Measurements from ENCODE around the gene TMCO4. TPM values are rescaled to one million over a fixed set of nuclear protein-coding genes. Genes with fewer than 3 reads are reported as not detected.

Gene TMCO4
- total and polyA plus RNA-seq, 11 donors: 6.3 to 14.3 (median 7.6) TPM

GRCh38 chr1:19768353-19769210, 31.1 kb downstream of the TMCO4 start:
- ATAC-seq (no peak), DNase-seq (no peak)
- Histone ChIP-seq H3K9me3 (no peaks in the 10 kb centered on the region), H3K27ac (no peak overlapping the region), H3K4me3 (no peak overlapping the region), H3K27me3 (no peaks in the 10 kb centered on the region), H3K36me3 (peaks cover 0 to 31% (median 15%) of the 10 kb centered on the region in 9 donors), H3K4me1 (peaks cover 0 to 5% (median 0%) of the 10 kb centered on the region in 12 donors)
- intact Hi-C loops (cut with DNase I): no loop called here
- TF ChIP-seq POLR2A (IDR thresholded peaks at IDR 0.05) (no peak), CTCF (IDR thresholded peaks at IDR 0.05) (no peak)
- 81 to 89% (median 87%) methylated on average over 18 of the region's 18 CpGs for WGBS, 4 donors

- H3K36me3 ChIP-seq: peaks cover 0 to 14% (median 5%) of the 10 kb centered on the region in 9 donors
- DNase-seq (no peak), ATAC-seq (no peak)
- TF ChIP-seq CTCF (IDR thresholded peaks at IDR 0.05) (no peak), POLR2A (IDR thresholded peaks at IDR 0.05) (no peak)
- peaks cover 0 to 5% (median 0%) of the 10 kb centered on the region in 12 donors for H3K4me1 ChIP-seq
- no peak overlapping the region for H3K27ac ChIP-seq
- no peak overlapping the region for H3K4me3 ChIP-seq
- 75 to 84% (median 77%) methylated on average over 10 of the region's 10 CpGs for WGBS, 4 donors
- H3K27me3 ChIP-seq: no peaks in the 10 kb centered on the region
- intact Hi-C loops (cut with DNase I): no loop called here
- no peaks in the 10 kb centered on the region for H3K9me3 ChIP-seq
Observed at GRCh38 chr1:19765623-19766022, 34.1 kb downstream of the TMCO4 start.

GRCh38 chr1:19764848-19765247, 34.9 kb downstream of the TMCO4 start:
- Histone ChIP-seq H3K4me1 (peaks cover 0 to 5% (median 0%) of the 10 kb centered on the region in 12 donors), H3K36me3 (peaks cover 0 to 7% (median 0%) of the 10 kb centered on the region in 9 donors), H3K27ac (no peak overlapping the region), H3K9me3 (no peaks in the 10 kb centered on the region), H3K4me3 (no peak overlapping the region), H3K27me3 (no peaks in the 10 kb centered on the region)
- DNase-seq (no peak), ATAC-seq (no peak)
- WGBS, 4 donors: 90 to 93% (median 93%) methylated on average over 5 of the region's 5 CpGs
- intact Hi-C loops (cut with DNase I): no loop called here
- TF ChIP-seq CTCF (IDR thresholded peaks at IDR 0.05): no peak
- no peak for TF ChIP-seq POLR2A (IDR thresholded peaks at IDR 0.05)

GRCh38 chr1:19762175-19762779, 37.4 kb downstream of the TMCO4 start:
- H3K27ac ChIP-seq: no peak overlapping the region
- H3K4me1 ChIP-seq: peaks cover 0 to 5% (median 0%) of the 10 kb centered on the region in 12 donors
- no peak overlapping the region for H3K4me3 ChIP-seq
- peaks cover 0 to 5% (median 0%) of the 10 kb centered on the region in 12 donors for H3K9me3 ChIP-seq
- ATAC-seq (peak in 1 of 4 donors; percentile 38), DNase-seq (no peak)
- 53 to 62% (median 58%) methylated on average over 10 to 11 of the region's 11 CpGs for WGBS, 4 donors
- no peaks in the 10 kb centered on the region for H3K27me3 ChIP-seq
- TF ChIP-seq CTCF (IDR thresholded peaks at IDR 0.05): peak; percentile 39 to 67 (median 51)
- no peak for TF ChIP-seq POLR2A (IDR thresholded peaks at IDR 0.05)
- intact Hi-C loops (cut with DNase I): no loop called here
- H3K36me3 ChIP-seq: peaks cover 0 to 4% (median 0%) of the 10 kb centered on the region in 9 donors
